HepG2 (cell line): ENCODE data around the gene SHISA7. TPM values are rescaled to one million over a fixed set of nuclear protein-coding genes. Genes with fewer than 3 reads are reported as not detected.

ENCODE experiments used
- ARHGAP35 ChIP-seq: sonication (generic); formaldehyde crosslinking; IDR thresholded peaks from 2 replicates; pipeline ENCODE4 v1.9.0; 2022; ENCODE audit warnings: mild to moderate bottlenecking, inconsistent platforms, moderate library complexity, missing genetic modification reagents, borderline replicate concordance
- CC2D1A ChIP-seq: sonication (generic); formaldehyde crosslinking; IDR thresholded peaks from 2 replicates; pipeline ENCODE4 v1.8.1; 2023; ENCODE audit warnings: mild to moderate bottlenecking, missing genetic modification reagents
- FOXA3 ChIP-seq: IDR thresholded peaks from 2 replicates; pipeline ENCODE4 v1.6.1; 2016; ENCODE audit warnings: missing genetic modification reagents, missing compliant biosample characterization
- FOXC1 ChIP-seq: sonication (generic); formaldehyde crosslinking; IDR thresholded peaks from 2 replicates; pipeline ENCODE4 v1.8.0; 2022; ENCODE audit warnings: mild to moderate bottlenecking, missing genetic modification reagents, borderline replicate concordance
- GLMP ChIP-seq: sonication (generic); formaldehyde crosslinking; IDR thresholded peaks from 2 replicates; pipeline ENCODE4 v1.9.0; 2021; ENCODE audit warnings: missing genetic modification reagents, mild to moderate bottlenecking, borderline replicate concordance
- MYC ChIP-seq: sonication (generic); formaldehyde crosslinking; IDR thresholded peaks from 2 replicates; pipeline ENCODE4 v1.9.0; 2021; ENCODE audit warnings: missing genetic modification reagents, borderline replicate concordance
- RARA ChIP-seq: IDR thresholded peaks from 2 replicates; pipeline ENCODE4 v1.6.1; 2016; ENCODE audit warnings: missing genetic modification reagents, missing compliant biosample characterization
- ZNF18 ChIP-seq: sonication (generic); formaldehyde crosslinking; IDR thresholded peaks from 2 replicates; pipeline ENCODE4 v1.8.0; 2022; ENCODE audit warnings: mild to moderate bottlenecking, missing genetic modification reagents; ENCODE audit not compliant: insufficient replicate concordance
- ZNF501 ChIP-seq: sonication (generic); formaldehyde crosslinking; IDR thresholded peaks from 2 replicates; pipeline ENCODE4 v1.5.1; 2020; ENCODE audit warnings: mild to moderate bottlenecking, moderate library complexity, missing genetic modification reagents
- ZNF556 ChIP-seq: sonication (generic); formaldehyde crosslinking; IDR thresholded peaks from 2 replicates; pipeline ENCODE4 v1.4.0; 2020; ENCODE audit warnings: mild to moderate bottlenecking, missing genetic modification reagents, borderline replicate concordance
- ZNF569 ChIP-seq: sonication (generic); formaldehyde crosslinking; IDR thresholded peaks from 2 replicates; pipeline ENCODE4 v1.5.0; 2020; ENCODE audit warnings: mild to moderate bottlenecking, missing genetic modification reagents, moderate library complexity, borderline replicate concordance
- ZNF570 ChIP-seq: sonication (generic); formaldehyde crosslinking; IDR thresholded peaks from 2 replicates; pipeline ENCODE4 v1.4.0; 2020; ENCODE audit warnings: mild to moderate bottlenecking, missing genetic modification reagents, borderline replicate concordance
- ZNF691 ChIP-seq: sonication (generic); formaldehyde crosslinking; IDR thresholded peaks from 2 replicates; pipeline ENCODE4 v1.4.0; 2020; ENCODE audit warnings: missing genetic modification reagents, low read depth, mild to moderate bottlenecking, borderline replicate concordance
- ZNF704 ChIP-seq: sonication (generic); formaldehyde crosslinking; IDR thresholded peaks from 2 replicates; pipeline ENCODE4 v1.8.1; 2023; ENCODE audit warnings: mild to moderate bottlenecking, inconsistent platforms, moderate library complexity, missing genetic modification reagents, borderline replicate concordance
- ZNF800 ChIP-seq: sonication (generic); formaldehyde crosslinking; IDR thresholded peaks from 2 replicates; pipeline ENCODE4 v1.4.0; 2020; ENCODE audit warnings: missing genetic modification reagents
- polyA plus RNA-seq, 8 experiments: library from polyadenylated mRNA; depleted of rRNA in 3 of 8; stranded (reverse) in 7 of 8; unstranded in 1 of 8; fragments of >200 nt; fragmentation: Illumina TruSeq in 4 of 8; extraction: Trizol in 4 of 8; gene quantifications; 2 replicates each; pipeline versions ENCODE4 v1.2.1 to v1.2.3, GENCODE V29; 2011 to 2016; ENCODE audit warnings: low read depth in 4 of 8, missing spikeins in 1 of 8, mixed read lengths in 1 of 8; ENCODE audit not compliant: insufficient read depth in 1 of 8
- total RNA-seq, 5 experiments: library from RNA; depleted of rRNA; stranded (reverse); fragments of >200 nt; fragmentation: Illumina TruSeq; extraction: Trizol; gene quantifications; 2 replicates each; pipeline ENCODE4 v1.2.3, GENCODE V29; 2016; ENCODE audit warnings: low read depth in 1 of 5
- TF ChIP-seq, protein P1 (sequence below): sonication (generic); formaldehyde crosslinking; IDR thresholded peaks from 2 replicates; pipeline ENCODE4 v1.4.0; 2020; ENCODE audit warnings: missing genetic modification reagents, borderline replicate concordance
- TF ChIP-seq, protein P2 (sequence below): sonication (generic); formaldehyde crosslinking; IDR thresholded peaks from 2 replicates; pipeline ENCODE4 v1.8.0; 2023; ENCODE audit warnings: mild to moderate bottlenecking, missing genetic modification reagents

The SHISA7 gene
- total and polyA plus RNA-seq, 2 of the 13 experiments (the other 11 are each of a cell fraction or from before 2014, with no cell fraction given) = not detected

- TF ChIP-seq FOXC1 (peak; percentile 61; the same call in 1 of the 2 replicates), RARA (peak; percentile 32; the same call in 1 of the 2 replicates), ZNF691 (peak; percentile 78; the same call in 1 of the 2 replicates), ZNF569 (no peak), ZNF501 (CRISPR knock-in tag) (peak; percentile 90), ZNF800 (no peak), ZNF704 (CRISPR knock-in tag) (peak; percentile 60; the same call in 1 of the 2 replicates), ZNF18 (CRISPR knock-in tag) (peak; percentile 44), ARHGAP35 (CRISPR knock-in tag) (0 out of 2 replicates have a peak, but pooled peaks have one; percentile 54), ZNF556 (CRISPR knock-in tag) (0 out of 2 replicates have a peak, but pooled peaks have one; percentile 67), GLMP (CRISPR knock-in tag) (no peak), MYC (CRISPR knock-in tag) (peak; percentile 80; the same call in 1 of the 2 replicates), FOXA3 (no peak), ZNF570 (CRISPR knock-in tag) (0 out of 2 replicates have a peak, but pooled peaks have one; percentile 63), CC2D1A (CRISPR knock-in tag) (no peak)
- TF ChIP-seq, protein P1, sequence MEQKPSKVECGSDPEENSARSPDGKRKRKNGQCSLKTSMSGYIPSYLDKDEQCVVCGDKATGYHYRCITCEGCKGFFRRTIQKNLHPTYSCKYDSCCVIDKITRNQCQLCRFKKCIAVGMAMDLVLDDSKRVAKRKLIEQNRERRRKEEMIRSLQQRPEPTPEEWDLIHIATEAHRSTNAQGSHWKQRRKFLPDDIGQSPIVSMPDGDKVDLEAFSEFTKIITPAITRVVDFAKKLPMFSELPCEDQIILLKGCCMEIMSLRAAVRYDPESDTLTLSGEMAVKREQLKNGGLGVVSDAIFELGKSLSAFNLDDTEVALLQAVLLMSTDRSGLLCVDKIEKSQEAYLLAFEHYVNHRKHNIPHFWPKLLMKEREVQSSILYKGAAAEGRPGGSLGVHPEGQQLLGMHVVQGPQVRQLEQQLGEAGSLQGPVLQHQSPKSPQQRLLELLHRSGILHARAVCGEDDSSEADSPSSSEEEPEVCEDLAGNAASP (CRISPR knock-in tag) = 0 out of 2 replicates have a peak, but pooled peaks have one; percentile 51
- TF ChIP-seq, protein P2, sequence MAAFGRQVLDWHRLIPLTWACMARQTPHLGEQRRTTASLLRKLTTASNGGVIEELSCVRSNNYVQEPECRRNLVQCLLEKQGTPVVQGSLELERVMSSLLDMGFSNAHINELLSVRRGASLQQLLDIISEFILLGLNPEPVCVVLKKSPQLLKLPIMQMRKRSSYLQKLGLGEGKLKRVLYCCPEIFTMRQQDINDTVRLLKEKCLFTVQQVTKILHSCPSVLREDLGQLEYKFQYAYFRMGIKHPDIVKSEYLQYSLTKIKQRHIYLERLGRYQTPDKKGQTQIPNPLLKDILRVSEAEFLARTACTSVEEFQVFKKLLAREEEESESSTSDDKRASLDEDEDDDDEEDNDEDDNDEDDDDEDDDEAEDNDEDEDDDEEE (CRISPR knock-in tag) = no peak
Observed at GRCh38 chr19:55407800-55408532, 35.1 kb downstream of the SHISA7 start (continued).
